Stimulated activated naive CD8-positive, alpha-beta T cell treated with anti-CD3 and anti-CD28 coated beads, Interleukin-15, Interleukin-2, amounts not matched to agents 100 U/mL and 50 U/mL, for 24 hours (primary cell): ENCODE data around the gene NUP133.
"Not testable (repeated sequence)": the region's sequence is repeated elsewhere in the genome, so short reads cannot be mapped to it uniquely, and the experiment has no call there.

ENCODE experiments used
- ATAC-seq: fragments of 150-1000 bp; cut with Tn5 transposase; one replicate; pipeline ENCODE4 v1.10.0; 2021
- DNase-seq: peaks from one replicate; pipeline ENCODE4 v3.0.0; 2021

The NUP133 gene

DNA sequence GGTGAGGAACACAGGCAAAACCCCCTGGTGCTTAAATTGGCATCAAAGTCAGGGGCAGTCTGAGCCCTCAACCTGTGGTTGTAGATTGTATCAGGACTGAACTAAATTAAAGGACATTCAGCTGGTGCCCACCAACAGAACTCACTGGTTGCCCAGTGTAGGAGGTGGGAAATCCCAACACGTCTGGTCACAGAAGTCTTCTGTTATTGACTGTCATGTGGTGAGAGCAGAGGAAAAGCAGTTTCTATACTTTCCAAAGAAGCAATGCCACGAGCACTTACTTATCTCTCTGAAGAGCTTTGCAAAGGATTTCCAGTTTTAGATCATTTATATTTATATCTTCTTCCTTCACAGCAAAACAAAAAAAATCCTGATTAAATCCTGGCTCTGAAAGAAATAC is 59.3 kb downstream of the NUP133 start:
- ATAC-seq (no peak), DNase-seq (no peak)

- no peak for DNase-seq
These were observed 59.8 kb downstream of the NUP133 start for GRCh38 chr1:229448354-229448753.

DNA sequence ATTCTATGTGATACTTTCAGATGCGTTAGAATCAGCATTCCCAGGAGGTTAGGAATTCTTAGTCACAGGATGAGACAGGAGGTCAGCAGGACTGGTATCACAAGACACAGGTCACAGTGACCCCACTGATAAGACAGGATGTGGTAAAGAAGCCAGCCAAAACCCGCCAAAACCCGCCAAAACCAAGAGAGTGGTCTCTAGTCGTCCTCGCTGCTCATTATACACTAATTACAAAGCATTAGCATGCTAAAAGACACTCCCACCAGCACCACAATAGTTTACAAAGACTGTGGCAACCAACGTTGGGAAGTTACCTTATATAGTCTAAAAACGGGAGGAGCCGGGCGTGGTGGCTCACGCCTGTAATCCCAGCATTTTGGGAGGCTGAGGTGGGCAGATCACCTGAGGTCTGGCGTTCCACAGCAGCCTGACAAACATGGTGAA is 60.3 kb downstream of the NUP133 start:
- no peak for DNase-seq
- no peak for ATAC-seq

More at GRCh38 chr1:229448354-229448753, 59.8 kb downstream of the NUP133 start:
- ATAC-seq: no peak

GRCh38 chr1:229445828-229446227 is 62.3 kb downstream of the NUP133 start:
- no peak for ATAC-seq
- DNase-seq: no peak

GRCh38 chr1:229440851-229441537 is 67.1 kb downstream of the NUP133 start:
- DNase-seq (no peak), ATAC-seq (peak; percentile 94)

DNA sequence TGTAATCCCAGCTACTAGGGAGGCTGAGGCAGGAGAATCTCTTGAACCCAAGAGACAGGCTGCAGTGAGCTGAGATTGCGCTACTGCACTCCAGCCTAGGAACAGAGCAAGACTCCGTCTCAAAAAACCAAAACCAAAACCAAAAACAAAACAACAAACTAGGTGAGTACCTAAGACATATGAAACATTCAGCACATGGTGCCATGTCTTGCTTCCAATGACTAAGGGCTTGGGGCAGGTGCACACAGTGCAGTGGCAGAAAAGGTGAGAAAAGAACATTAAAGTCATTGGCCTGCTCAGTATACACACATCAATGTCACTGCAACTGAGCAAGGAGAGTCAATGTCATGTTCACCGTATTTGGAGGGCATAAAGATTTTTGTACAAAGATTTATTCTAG is 70.1 kb downstream of the NUP133 start:
- ATAC-seq: no peak
- no peak for DNase-seq

DNA sequence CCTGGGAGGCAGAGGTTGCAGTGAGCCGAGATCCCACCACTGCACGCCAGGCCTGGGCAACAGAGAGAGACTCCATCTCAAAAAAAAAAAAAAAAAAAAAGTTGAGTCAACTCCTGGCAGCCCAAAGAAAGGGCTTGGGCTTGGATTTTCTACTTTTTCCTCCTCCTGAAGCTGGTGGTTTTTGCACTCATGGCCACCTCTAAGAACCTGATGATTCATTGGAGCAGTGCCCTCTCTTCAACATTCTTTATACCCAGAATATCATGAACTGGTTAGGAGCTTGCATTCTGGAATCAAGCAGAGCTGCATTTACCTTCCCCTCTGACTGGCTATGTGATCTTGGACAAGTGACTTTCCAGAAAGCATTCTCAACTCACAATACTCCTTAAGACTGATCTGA is 70.7 kb downstream of the NUP133 start:
- no peak for DNase-seq
- ATAC-seq: no peak

DNA sequence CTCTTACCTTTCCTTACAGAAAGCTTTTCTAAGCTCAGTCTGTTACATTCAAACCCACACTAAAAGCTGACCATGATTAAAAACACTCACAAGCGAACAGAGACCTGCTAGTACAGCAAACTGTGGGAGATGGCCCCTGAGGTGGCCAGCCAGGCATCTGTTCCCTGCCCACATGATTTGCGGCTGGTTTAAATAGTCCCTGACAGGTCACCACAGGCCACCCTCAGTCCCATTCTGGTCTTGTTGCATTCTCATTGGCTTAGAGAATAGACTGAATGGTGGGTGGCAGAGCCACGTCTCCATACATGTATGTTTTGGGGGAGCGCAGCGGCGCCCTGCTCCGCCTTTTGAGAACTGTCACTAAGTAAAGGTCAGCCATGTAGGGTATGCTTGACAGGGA is 71.9 kb downstream of the NUP133 start:
- DNase-seq (no peak), ATAC-seq (no peak)

- no peak for ATAC-seq
- no peak for DNase-seq
These were observed 73.5 kb downstream of the NUP133 start for GRCh38 chr1:229434641-229435051.

GRCh38 chr1:229434005-229434640 is 74.0 kb downstream of the NUP133 start, which contains the start of gene ACTA1:
TSS of gene ACTA1 (minus strand) at chr1:229434094. CDS start at chr1:229433115, 979 bp downstream.
- ATAC-seq: no peak
- no peak for DNase-seq

- DNase-seq: no peak
- no peak for ATAC-seq
These were observed 74.7 kb downstream of the NUP133 start for GRCh38 chr1:229433364-229434004.

- DNase-seq: no peak
- ATAC-seq: no peak
These were observed 75.2 kb downstream of the NUP133 start for GRCh38 chr1:229432905-229433304.

GRCh38 chr1:229432116-229432461 is 76.1 kb downstream of the NUP133 start:
- DNase-seq (no peak), ATAC-seq (no peak)

DNA sequence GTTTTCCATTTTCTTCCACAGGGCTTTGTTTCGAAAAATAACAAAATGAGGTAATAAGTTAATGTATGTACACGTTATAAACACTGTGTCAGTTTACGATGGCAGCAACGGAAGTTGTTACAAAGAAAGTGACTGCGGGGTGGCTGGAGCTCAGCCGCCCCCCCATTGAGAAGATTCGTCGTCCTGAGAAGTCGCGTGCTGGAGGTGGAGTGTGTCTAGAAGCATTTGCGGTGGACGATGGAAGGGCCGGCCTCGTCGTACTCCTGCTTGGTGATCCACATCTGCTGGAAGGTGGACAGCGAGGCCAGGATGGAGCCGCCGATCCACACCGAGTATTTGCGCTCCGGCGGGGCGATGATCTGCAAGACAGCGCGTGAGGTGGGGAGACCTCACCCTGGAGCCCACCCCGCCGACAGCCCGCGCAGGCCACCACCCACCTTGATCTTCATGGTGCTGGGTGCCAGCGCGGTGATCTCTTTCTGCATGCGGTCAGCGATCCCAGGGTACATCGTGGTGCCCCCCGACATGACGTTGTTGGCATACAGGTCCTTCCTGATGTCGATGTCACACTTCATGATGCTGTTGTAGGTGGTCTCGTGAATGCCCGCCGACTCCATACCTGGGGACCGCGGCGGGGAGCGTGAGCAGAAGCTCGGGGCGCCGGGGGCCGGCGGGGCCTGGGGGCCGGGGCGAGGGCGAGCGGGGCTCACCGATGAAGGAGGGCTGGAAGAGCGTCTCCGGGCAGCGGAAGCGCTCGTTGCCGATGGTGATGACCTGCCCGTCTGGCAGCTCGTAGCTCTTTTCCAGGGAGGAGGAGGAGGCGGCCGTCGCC is 76.6 kb downstream of the NUP133 start:
- DNase-seq (no peak), ATAC-seq (no peak)

DNA sequence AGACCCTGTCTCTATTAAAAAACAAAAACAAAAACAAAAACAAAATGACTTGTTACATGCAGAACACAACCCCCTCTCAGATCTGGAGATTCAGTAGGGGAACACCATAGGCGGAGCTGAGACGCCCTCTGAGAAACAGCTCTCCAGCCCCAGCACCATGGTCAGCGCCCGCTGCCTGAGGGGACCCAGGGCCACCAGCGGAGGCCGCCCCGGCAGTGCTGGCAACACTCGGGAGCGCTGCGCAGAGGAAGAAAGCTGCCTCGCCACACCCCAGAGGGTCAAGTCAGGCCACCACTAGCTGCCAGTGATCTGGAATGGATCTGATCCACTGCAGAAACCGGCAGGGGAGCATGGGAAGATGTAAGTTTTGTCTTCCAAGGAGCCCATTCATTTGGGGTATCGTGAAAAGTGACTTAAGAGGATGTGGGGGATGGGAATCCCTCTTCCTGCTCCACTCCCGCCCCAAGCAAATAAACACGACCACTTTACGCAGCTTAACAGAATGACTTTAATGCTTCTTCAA is 77.3 kb downstream of the NUP133 start:
- ATAC-seq (peak; percentile 56), DNase-seq (peak; percentile 72)

DNA sequence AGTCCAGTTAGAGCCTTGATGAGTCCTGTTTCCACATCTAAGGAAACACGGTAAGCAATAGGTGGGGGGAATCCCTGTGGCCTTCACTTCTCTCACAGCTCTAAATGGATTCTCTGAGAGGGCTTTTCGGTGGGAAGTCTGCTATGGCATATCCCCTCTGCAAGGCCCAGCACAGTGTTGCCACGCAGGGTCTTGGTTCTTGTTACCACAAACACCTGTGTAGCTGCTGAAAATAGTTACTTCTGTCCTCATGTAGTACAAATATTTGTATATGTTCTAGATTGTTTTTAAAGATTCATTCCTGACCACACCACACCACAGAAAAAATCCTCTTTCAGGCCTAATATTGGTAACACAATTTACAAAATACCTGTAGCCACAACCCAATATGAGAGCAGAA is 79.9 kb downstream of the NUP133 start:
- no peak for ATAC-seq
- no peak for DNase-seq

DNA sequence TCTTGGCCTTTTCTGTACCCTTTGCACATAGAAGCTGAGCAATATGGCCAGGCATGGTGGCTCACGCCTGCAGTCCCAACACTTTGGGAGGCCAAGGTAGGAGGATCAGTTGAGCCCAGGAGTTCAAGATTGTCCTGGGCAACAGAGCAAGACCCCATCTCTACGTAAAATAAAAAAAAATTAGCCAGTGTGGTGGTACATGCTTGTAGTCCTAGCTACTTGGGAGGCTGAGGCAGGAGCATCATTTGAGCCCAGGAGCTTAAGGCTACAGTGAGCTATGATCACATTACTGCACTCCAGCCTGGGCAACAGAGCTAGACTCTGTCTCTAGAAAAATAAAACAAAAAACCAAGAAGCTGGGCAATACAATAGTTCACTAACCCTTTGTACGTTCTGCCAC is 80.6 kb downstream of the NUP133 start:
- ATAC-seq: no peak
- DNase-seq: no peak

GRCh38 chr1:229425564-229426159 is 82.5 kb downstream of the NUP133 start:
- no peak for ATAC-seq
- DNase-seq: no peak

- DNase-seq: no peak
- ATAC-seq: no peak
These were observed 87.4 kb downstream of the NUP133 start for GRCh38 chr1:229420765-229421164.

- DNase-seq: no peak
- no peak for ATAC-seq
These were observed 87.9 kb downstream of the NUP133 start for GRCh38 chr1:229420224-229420623.

DNA sequence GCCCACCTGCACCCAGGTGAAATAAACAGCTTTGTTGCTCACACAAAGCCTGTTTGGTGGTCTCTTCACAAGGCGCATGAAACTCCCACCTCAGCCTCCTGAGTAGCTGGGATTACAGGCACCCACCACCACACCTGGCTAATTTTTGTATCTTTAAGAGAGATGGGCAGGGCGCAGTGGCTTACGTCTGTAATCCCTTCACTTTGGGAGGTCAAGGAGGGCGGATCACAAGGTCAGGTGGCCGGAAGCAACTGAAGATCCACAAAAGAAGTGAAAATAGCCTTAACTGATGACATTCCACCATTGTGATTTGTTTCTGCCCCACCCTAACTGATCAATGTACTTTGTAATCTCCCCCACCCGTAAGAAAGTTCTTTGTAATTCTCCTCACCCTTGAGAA is 89.6 kb downstream of the NUP133 start:
- ATAC-seq, DNase-seq: not testable (repeated sequence)

DNA sequence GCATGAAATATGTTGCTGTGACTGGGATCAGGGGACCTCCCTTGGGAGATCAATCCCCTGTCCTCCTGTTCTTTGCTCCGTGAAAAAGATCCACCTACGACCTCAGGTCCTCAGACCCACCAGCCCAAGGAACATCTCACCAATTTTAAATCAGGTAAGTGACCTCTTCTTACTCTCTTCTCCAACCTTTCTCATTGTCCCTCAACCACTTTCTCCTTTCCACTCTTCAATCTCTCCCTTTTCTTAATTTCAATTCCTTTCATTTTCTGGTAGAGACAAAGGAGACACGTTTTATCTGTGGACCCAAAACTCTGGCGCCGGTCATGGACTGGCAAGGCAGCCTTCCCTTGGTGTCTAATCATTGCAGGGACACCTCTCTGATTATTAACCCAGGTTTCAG is 95.3 kb downstream of the NUP133 start:
- not testable (repeated sequence) for ATAC-seq, DNase-seq
